OCI-LY1 (cell line): Measurements from ENCODE around the gene UBE2D4.
A peak's percentile ranks its signal among the peaks of the same experiment; 100 is the strongest.

Experiments
- H2AFZ ChIP-seq: fragments of 200-600 bp; sonication (generic), shearing (Covaris generic); 2 replicates; pipeline ENCODE4 v1.6.0; 2014; ENCODE audit warnings: antibody characterized with exemption, mild to moderate bottlenecking, low read length
- H3F3A ChIP-seq: fragments of 200-600 bp; sonication (generic), shearing (Covaris generic); 2 replicates; pipeline ENCODE4 v1.6.0; 2014; ENCODE audit warnings: mild to moderate bottlenecking, antibody characterized with exemption, low read length, moderate library complexity; ENCODE audit not compliant: insufficient read depth
- H3K27ac ChIP-seq: fragments of 200-600 bp; sonication (generic); 2 replicates; pipeline ENCODE4 v1.5.1; 2014; ENCODE audit warnings: low read length, mixed run types, mild to moderate bottlenecking, low read depth; ENCODE audit not compliant: poor library complexity, severe bottlenecking
- H3K27me3 ChIP-seq: fragments of 200-600 bp; sonication (generic); 2 replicates; pipeline ENCODE4 v1.6.0; 2014; ENCODE audit warnings: antibody characterized with exemption, mild to moderate bottlenecking, low read length, moderate library complexity; ENCODE audit not compliant: insufficient read depth
- H3K36me3 ChIP-seq: fragments of 200-600 bp; sonication (generic); 2 replicates; pipeline ENCODE4 v1.6.1; 2014; ENCODE audit warnings: mild to moderate bottlenecking, antibody characterized with exemption, low read length, moderate library complexity, mixed read lengths; ENCODE audit not compliant: insufficient read depth
- H3K4me1 ChIP-seq: fragments of 200-600 bp; sonication (generic); 2 replicates; pipeline ENCODE4 v1.5.1; 2014; ENCODE audit warnings: mild to moderate bottlenecking, low read length, moderate library complexity; ENCODE audit not compliant: insufficient read depth, severe bottlenecking
- H3K4me2 ChIP-seq: fragments of 200-600 bp; sonication (generic), shearing (Covaris generic); 2 replicates; pipeline ENCODE4 v1.6.1; 2014; ENCODE audit warnings: low read length
- H3K4me3 ChIP-seq: fragments of 200-600 bp; sonication (generic); 2 replicates; pipeline ENCODE4 v1.5.1; 2014; ENCODE audit warnings: low read length, low read depth, mild to moderate bottlenecking, mixed read lengths; ENCODE audit not compliant: poor library complexity, severe bottlenecking
- H3K79me2 ChIP-seq: fragments of 200-600 bp; shearing (Covaris generic); 2 replicates; pipeline ENCODE4 v1.6.1; 2016; ENCODE audit warnings: mixed run types, low read length, mixed read lengths; ENCODE audit not compliant: insufficient read depth
- H3K9ac ChIP-seq: fragments of 200-600 bp; sonication (generic), shearing (Covaris generic); 2 replicates; pipeline ENCODE4 v1.6.1; 2014; ENCODE audit warnings: mild to moderate bottlenecking, low read length, mixed read lengths
- H3K9me2 ChIP-seq: fragments of 200-600 bp; sonication (generic), shearing (Covaris generic); 2 replicates; pipeline ENCODE4 v1.6.1; 2014; ENCODE audit warnings: low read depth, mild to moderate bottlenecking, low read length, mixed read lengths
- H3K9me3 ChIP-seq: fragments of 200-600 bp; shearing (Covaris generic); 2 replicates; pipeline ENCODE4 v1.6.1; 2014; ENCODE audit warnings: low read length, mixed read lengths
- H4K20me1 ChIP-seq: fragments of 200-600 bp; sonication (generic), shearing (Covaris generic); 2 replicates; pipeline ENCODE4 v1.6.0; 2016; ENCODE audit warnings: mild to moderate bottlenecking, low read length; ENCODE audit not compliant: insufficient read depth
- EZH2 ChIP-seq: fragments of 200-600 bp; sonication (generic), shearing (Covaris generic); IDR thresholded peaks from 2 replicates; pipeline ENCODE4 v1.8.0; 2017; ENCODE audit warnings: borderline replicate concordance, mixed run types, mild to moderate bottlenecking, antibody characterized with exemption, low read length, moderate library complexity, mixed read lengths
- TF ChIP-seq, protein P1 (sequence below): fragments of 200-600 bp; sonication (generic), shearing (Covaris generic); IDR thresholded peaks from 2 replicates; pipeline ENCODE4 v1.5.1; 2017; ENCODE audit warnings: mild to moderate bottlenecking, antibody characterized with exemption, low read length, moderate library complexity, mixed read lengths

UBE2D4 gene

DNA sequence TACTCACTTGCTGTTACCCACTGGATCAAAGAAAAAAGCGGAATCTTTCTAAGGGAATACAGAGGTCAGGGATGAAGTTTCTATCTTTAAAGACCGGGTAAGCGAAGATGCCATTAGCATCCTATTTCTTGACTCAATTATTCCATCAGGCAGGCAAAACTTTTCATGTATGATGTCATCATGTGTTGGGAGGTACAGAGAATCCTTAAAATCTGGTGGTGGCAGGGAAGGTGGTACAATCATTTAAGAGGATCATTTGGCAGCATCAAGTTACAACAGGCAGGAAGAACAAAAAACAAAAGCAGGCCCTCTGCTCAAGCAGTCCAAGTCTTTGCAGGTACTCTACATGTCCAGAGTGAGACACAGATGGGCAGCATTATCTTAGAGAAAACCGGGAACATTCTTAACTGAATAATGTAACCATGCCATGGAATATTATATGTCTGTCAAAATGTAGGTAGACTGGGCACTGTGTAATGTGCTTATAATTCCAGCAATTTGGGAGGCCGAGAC is 23.6 kb upstream of the UBE2D4 start:
- Histone ChIP-seq H3K27me3 (no peaks in the 10 kb centered on the region), H3K27ac (no peak overlapping the region), H3K4me2 (no peak overlapping the region), H3K9me3 (no peaks in the 10 kb centered on the region), H3K4me3 (no peak overlapping the region), H3K4me1 (peaks cover 33% of the 10 kb centered on the region), H3F3A (0 out of 2 replicates have a peak, but pooled peaks cover 4% of the 10 kb centered on the region), H4K20me1 (no peaks in the 10 kb centered on the region), H3K9ac (no peak overlapping the region), H3K36me3 (peaks cover 4% of the 10 kb centered on the region; the same call in 1 of the 2 replicates), H2AFZ (no peak overlapping the region), H3K79me2 (peaks cover 67% of the 10 kb centered on the region), H3K9me2 (no peaks in the 10 kb centered on the region)
- TF ChIP-seq EZH2 = no peak
- TF ChIP-seq, protein P1, sequence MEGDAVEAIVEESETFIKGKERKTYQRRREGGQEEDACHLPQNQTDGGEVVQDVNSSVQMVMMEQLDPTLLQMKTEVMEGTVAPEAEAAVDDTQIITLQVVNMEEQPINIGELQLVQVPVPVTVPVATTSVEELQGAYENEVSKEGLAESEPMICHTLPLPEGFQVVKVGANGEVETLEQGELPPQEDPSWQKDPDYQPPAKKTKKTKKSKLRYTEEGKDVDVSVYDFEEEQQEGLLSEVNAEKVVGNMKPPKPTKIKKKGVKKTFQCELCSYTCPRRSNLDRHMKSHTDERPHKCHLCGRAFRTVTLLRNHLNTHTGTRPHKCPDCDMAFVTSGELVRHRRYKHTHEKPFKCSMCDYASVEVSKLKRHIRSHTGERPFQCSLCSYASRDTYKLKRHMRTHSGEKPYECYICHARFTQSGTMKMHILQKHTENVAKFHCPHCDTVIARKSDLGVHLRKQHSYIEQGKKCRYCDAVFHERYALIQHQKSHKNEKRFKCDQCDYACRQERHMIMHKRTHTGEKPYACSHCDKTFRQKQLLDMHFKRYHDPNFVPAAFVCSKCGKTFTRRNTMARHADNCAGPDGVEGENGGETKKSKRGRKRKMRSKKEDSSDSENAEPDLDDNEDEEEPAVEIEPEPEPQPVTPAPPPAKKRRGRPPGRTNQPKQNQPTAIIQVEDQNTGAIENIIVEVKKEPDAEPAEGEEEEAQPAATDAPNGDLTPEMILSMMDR = no peak

DNA sequence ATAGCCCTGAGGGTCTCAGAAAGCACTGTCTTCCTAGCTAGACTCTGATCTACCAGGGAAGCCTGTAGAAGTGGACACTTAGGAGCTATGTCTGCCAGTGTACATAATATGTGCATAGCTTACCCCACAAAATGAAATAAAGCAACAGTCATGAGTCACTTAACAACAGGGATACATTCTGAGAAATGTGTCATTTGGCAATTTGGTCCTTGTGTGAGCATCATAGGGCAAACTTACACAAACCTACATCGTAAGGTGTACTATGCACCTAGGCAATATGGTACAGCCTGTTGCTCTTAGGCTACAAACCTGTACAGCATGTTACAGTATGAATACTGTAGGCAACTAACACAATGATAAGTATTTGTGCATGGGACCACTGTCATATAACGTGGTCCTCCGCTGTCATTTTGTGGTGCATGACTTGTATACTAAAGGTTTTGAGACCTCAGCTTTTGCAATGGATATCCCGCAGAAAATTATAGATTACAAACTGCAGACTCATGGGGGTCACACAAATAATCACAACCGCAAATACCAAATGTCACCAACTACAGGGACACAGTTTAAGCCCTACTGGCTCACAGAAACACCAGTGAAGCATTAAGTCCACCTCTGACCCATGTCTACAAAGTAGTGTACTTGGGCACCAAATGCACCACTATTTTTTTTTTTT is 21.6 kb upstream of the UBE2D4 start:
- H3K27ac ChIP-seq = peak overlapping the region; percentile 0
- H2AFZ ChIP-seq = no peak overlapping the region
- H3K4me3 ChIP-seq = peak overlapping the region; percentile 93
- H3K27me3 ChIP-seq = no peaks in the 10 kb centered on the region
- TF ChIP-seq, protein P1 = no peak
- no peak for TF ChIP-seq EZH2
- peaks cover 52% of the 10 kb centered on the region for H3K79me2 ChIP-seq
- no peaks in the 10 kb centered on the region for H3K9me3 ChIP-seq
- no peaks in the 10 kb centered on the region for H3K9me2 ChIP-seq
- H4K20me1 ChIP-seq = no peaks in the 10 kb centered on the region
- 0 out of 2 replicates have a peak, but pooled peaks cover 4% of the 10 kb centered on the region for H3K36me3 ChIP-seq
- H3F3A ChIP-seq = peaks cover 3% of the 10 kb centered on the region; the same call in 1 of the 2 replicates
- peak overlapping the region; percentile 75 for H3K4me2 ChIP-seq
- H3K9ac ChIP-seq = peak overlapping the region; percentile 90; the same call in 1 of the 2 replicates
- H3K4me1 ChIP-seq = peaks cover 33% of the 10 kb centered on the region

DNA sequence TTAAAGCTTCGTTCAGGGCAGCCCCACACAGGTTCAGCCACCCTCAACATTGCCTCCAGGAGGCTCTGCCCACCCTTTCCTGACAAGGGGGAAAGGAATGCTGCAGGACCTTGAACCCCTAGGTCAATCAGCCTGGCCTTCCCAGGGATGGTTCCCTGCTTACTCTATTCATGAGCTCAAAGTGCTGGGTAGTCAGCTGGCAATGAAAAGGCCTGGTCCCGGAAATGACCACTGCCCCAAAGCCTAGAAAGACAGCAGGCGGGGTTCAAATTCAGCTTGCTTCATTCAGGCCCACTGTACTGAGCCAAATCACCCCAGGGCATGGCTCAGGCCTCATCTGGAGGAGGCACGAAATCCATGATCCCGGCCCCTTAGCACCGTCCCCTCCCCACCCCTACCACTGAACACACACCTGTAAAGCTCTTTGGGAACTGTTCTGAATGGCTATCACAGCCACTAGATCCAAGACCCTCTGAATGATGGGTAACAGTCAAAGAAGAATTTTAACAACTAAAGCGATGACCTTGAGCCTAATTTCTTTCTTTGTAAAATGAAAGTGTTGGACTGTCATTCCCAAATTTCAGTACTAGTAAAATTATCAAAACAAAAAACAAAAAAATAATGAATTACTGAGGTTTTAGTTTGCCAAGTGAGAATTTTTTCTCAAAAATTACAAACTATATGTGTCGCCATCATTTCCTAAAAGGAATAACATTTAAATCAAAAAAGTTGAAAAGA is 20.9 kb upstream of the UBE2D4 start:
- Histone ChIP-seq H3K4me2 (peak overlapping the region; percentile 75), H3K9me3 (no peaks in the 10 kb centered on the region), H3K36me3 (0 out of 2 replicates have a peak, but pooled peaks cover 4% of the 10 kb centered on the region), H3K9ac (peak overlapping the region; percentile 90), H3K9me2 (no peaks in the 10 kb centered on the region), H3K79me2 (peaks cover 51% of the 10 kb centered on the region), H3K27me3 (no peaks in the 10 kb centered on the region), H4K20me1 (no peaks in the 10 kb centered on the region), H3K4me1 (peaks cover 33% of the 10 kb centered on the region), H3F3A (peaks cover 3% of the 10 kb centered on the region; the same call in 1 of the 2 replicates), H3K27ac (no peak overlapping the region), H2AFZ (no peak overlapping the region), H3K4me3 (peak overlapping the region; percentile 93)
- no peak for TF ChIP-seq EZH2
- TF ChIP-seq, protein P1 = no peak
